Fibroblast of lung (primary cell): ENCODE data around the gene PPFIBP1. TPM values are rescaled to one million over a fixed set of nuclear protein-coding genes. Genes with fewer than 3 reads are reported as not detected.

Source experiments
- DNase-seq, 2 donors: peaks; one replicate each; pipeline versions ENCODE4 v3.0.0 to v3.0.0-alpha.2; 2010; ENCODE audit warnings: low read depth in 2 of 2
- H2AFZ ChIP-seq: 2 replicates; pipeline ENCODE4 v1.5.1; 2012; ENCODE audit warnings: low read length, control low read depth, inconsistent platforms
- H3K27ac ChIP-seq: 2 replicates; pipeline ENCODE4 v1.5.1; 2011; ENCODE audit warnings: low read length, control low read depth; ENCODE audit not compliant: insufficient read depth
- H3K27me3 ChIP-seq: 2 replicates; pipeline ENCODE4 v1.5.1; 2011; ENCODE audit warnings: mild to moderate bottlenecking, low read length; ENCODE audit not compliant: control insufficient read depth, insufficient read depth
- H3K36me3 ChIP-seq: 2 replicates; pipeline ENCODE4 v1.5.1; 2011; ENCODE audit warnings: low read length; ENCODE audit not compliant: control insufficient read depth, insufficient read depth
- H3K4me1 ChIP-seq: 2 replicates; pipeline ENCODE4 v1.5.1; 2011; ENCODE audit warnings: low read length; ENCODE audit not compliant: control insufficient read depth, insufficient read depth; ENCODE audit errors: extremely low read depth
- H3K4me2 ChIP-seq: 2 replicates; pipeline ENCODE4 v1.5.1; 2011; ENCODE audit warnings: low read length, control low read depth; ENCODE audit not compliant: insufficient read depth; ENCODE audit errors: extremely low read depth
- H3K4me3 ChIP-seq, 4 experiments: fragments of 200-600 bp in 1 of 4; sonication (generic) in 1 of 4; replicated peaks in 1 of 4; 2 replicates each; pipeline ENCODE4 v1.5.1; 2011 to 2016; ENCODE audit warnings: low read length in 4 of 4, low read depth in 3 of 4, mild to moderate bottlenecking in 3 of 4, control low read depth in 2 of 4, inconsistent platforms in 1 of 4, mixed read lengths in 1 of 4; ENCODE audit not compliant: insufficient read depth in 1 of 4; ENCODE audit errors: control extremely low read depth in 1 of 4
- H3K79me2 ChIP-seq: 2 replicates; pipeline ENCODE4 v1.5.1; 2012; ENCODE audit warnings: mild to moderate bottlenecking, low read length, inconsistent platforms; ENCODE audit not compliant: control insufficient read depth, insufficient read depth
- H3K9ac ChIP-seq: 2 replicates; pipeline ENCODE4 v1.5.1; 2011; ENCODE audit warnings: mild to moderate bottlenecking, low read length, control low read depth; ENCODE audit not compliant: insufficient read depth
- H3K9me3 ChIP-seq: 2 replicates; pipeline ENCODE4 v1.5.1; 2012; ENCODE audit warnings: low read depth, low read length; ENCODE audit not compliant: control insufficient read depth, insufficient read depth
- H4K20me1 ChIP-seq: 2 replicates; pipeline ENCODE4 v1.5.1; 2011; ENCODE audit warnings: low read length; ENCODE audit not compliant: control insufficient read depth, insufficient read depth; ENCODE audit errors: extremely low read depth
- CTCF ChIP-seq, 2 donors: IDR thresholded peaks in 1 of 2; conservative IDR thresholded peaks in 1 of 2; 1 replicate in 1 of 2; 2 replicates in 1 of 2; pipeline ENCODE4 v1.5.1; 2011 to 2012; ENCODE audit warnings: low read length in 2 of 2, control low read depth in 1 of 2, inconsistent platforms in 1 of 2, low read depth in 1 of 2, mild to moderate bottlenecking in 1 of 2
- EZH2 ChIP-seq: IDR thresholded peaks from 2 replicates; pipeline ENCODE4 v1.5.1; 2012; ENCODE audit warnings: low read length, control low read depth, mild to moderate bottlenecking; ENCODE audit errors: missing control alignments
- polyA plus RNA-seq, 2 donors: library from polyadenylated mRNA; depleted of rRNA in 1 of 2; stranded (reverse) in 1 of 2; unstranded in 1 of 2; fragments of >200 nt; gene quantifications; 2 replicates each; pipeline ENCODE4 v1.2.1, GENCODE V29; 2011 to 2012; ENCODE audit warnings: missing spikeins in 1 of 2
- total RNA-seq: library from RNA; depleted of rRNA; stranded (reverse); fragments of >200 nt; gene quantifications from 2 replicates; pipeline ENCODE4 v1.2.1, GENCODE V29; 2014

PPFIBP1 gene
- total and polyA plus RNA-seq, 2 donors (not counting 1 experiment from before 2014, with no cell fraction given): 65.1 to 93.0 TPM

- Histone ChIP-seq H3K9ac (no peak overlapping the region), H3K4me1 (peaks cover 10% of the 10 kb centered on the region), H3K9me3 (no peaks in the 10 kb centered on the region), H3K79me2 (peaks cover 18% of the 10 kb centered on the region), H2AFZ (no peak overlapping the region), H3K4me2 (no peak overlapping the region), H3K4me3 (no peak overlapping the region), H3K27me3 (no peaks in the 10 kb centered on the region), H3K27ac (no peak overlapping the region), H4K20me1 (no peaks in the 10 kb centered on the region), H3K36me3 (no peaks in the 10 kb centered on the region)
- no peak for DNase-seq
- no peak for TF ChIP-seq EZH2
- no peak for TF ChIP-seq CTCF (conservative IDR thresholded peaks at IDR 0.05 in 1 of 2, IDR thresholded peaks at IDR 0.05 in 1 of 2; ENCODE audit: low read depth in 1 of 2, low read length in 2 of 2)
These were observed 83.0 kb downstream of the PPFIBP1 start for GRCh38 chr12:27606986-27607385.

- no peaks in the 10 kb centered on the region for H3K36me3 ChIP-seq
- H3K27ac ChIP-seq: no peak overlapping the region
- peaks cover 21% of the 10 kb centered on the region for H3K79me2 ChIP-seq
- no peak overlapping the region for H3K9ac ChIP-seq
- H3K4me1 ChIP-seq: peaks cover 10% of the 10 kb centered on the region
- DNase-seq: no peak
- no peak overlapping the region for H3K4me2 ChIP-seq
- no peak overlapping the region for H3K4me3 ChIP-seq
- TF ChIP-seq CTCF (conservative IDR thresholded peaks at IDR 0.05 in 1 of 2, IDR thresholded peaks at IDR 0.05 in 1 of 2; ENCODE audit: low read depth in 1 of 2, low read length in 2 of 2) (no peak), EZH2 (no peak)
- H3K9me3 ChIP-seq: no peaks in the 10 kb centered on the region
- H4K20me1 ChIP-seq: no peaks in the 10 kb centered on the region
- no peaks in the 10 kb centered on the region for H3K27me3 ChIP-seq
- H2AFZ ChIP-seq: no peak overlapping the region
These were observed 83.6 kb downstream of the PPFIBP1 start for GRCh38 chr12:27607591-27607990.

GRCh38 chr12:27608890-27609289 is 84.9 kb downstream of the PPFIBP1 start:
- Histone ChIP-seq H2AFZ (no peak overlapping the region), H3K36me3 (no peaks in the 10 kb centered on the region), H3K9me3 (no peaks in the 10 kb centered on the region), H3K79me2 (peaks cover 13% of the 10 kb centered on the region), H3K27me3 (no peaks in the 10 kb centered on the region), H3K4me3 (peak overlapping the region; percentile 5 to 49 (median 32)), H3K9ac (peak overlapping the region; percentile 1), H3K27ac (peak overlapping the region; percentile 54), H3K4me1 (peaks cover 10% of the 10 kb centered on the region), H4K20me1 (no peaks in the 10 kb centered on the region), H3K4me2 (peak overlapping the region; percentile 67)
- DNase-seq: no peak
- no peak for TF ChIP-seq EZH2
- TF ChIP-seq CTCF (conservative IDR thresholded peaks at IDR 0.05 in 1 of 2, IDR thresholded peaks at IDR 0.05 in 1 of 2; ENCODE audit: low read depth in 1 of 2, low read length in 2 of 2): no peak
